H9 (cell line): Measurements from ENCODE around the gene CACNA2D3. TPM values are rescaled to one million over a fixed set of nuclear protein-coding genes. Genes with fewer than 3 reads are reported as not detected.

ENCODE experiments used
- DNase-seq: peaks from one replicate; pipeline ENCODE4 v3.0.0-alpha.2; 2017
- H2AFZ ChIP-seq: one replicate; pipeline ENCODE4 v1.6.1; 2013; ENCODE audit warnings: mild to moderate bottlenecking, low read length, control low read depth, moderate library complexity
- H2AK5ac ChIP-seq: 2 replicates; pipeline ENCODE4 v1.6.1; 2013; ENCODE audit warnings: low read length, control low read depth, mixed read lengths; ENCODE audit not compliant: insufficient read length
- H2BK120ac ChIP-seq: one replicate; pipeline ENCODE4 v1.6.1; 2013; ENCODE audit warnings: low read depth, mild to moderate bottlenecking, low read length, control low read depth, inconsistent platforms; ENCODE audit not compliant: poor library complexity, severe bottlenecking
- H2BK12ac ChIP-seq: 2 replicates; pipeline ENCODE4 v1.6.1; 2013; ENCODE audit warnings: low read length, control low read depth, mixed read lengths, low read depth; ENCODE audit not compliant: insufficient read length
- H2BK15ac ChIP-seq: 2 replicates; pipeline ENCODE4 v1.6.1; 2013; ENCODE audit warnings: low read depth, low read length, control low read depth
- H2BK20ac ChIP-seq: one replicate; pipeline ENCODE4 v1.6.1; 2013; ENCODE audit warnings: low read depth, mild to moderate bottlenecking, low read length, control low read depth, inconsistent platforms; ENCODE audit not compliant: poor library complexity, severe bottlenecking
- H2BK5ac ChIP-seq: 2 replicates; pipeline ENCODE4 v1.6.1; 2013; ENCODE audit warnings: low read length, control low read depth, mixed read lengths; ENCODE audit not compliant: insufficient read length
- H3K14ac ChIP-seq: 2 replicates; pipeline ENCODE4 v1.6.1; 2013; ENCODE audit warnings: low read length, control low read depth; ENCODE audit not compliant: insufficient read depth
- H3K18ac ChIP-seq: 2 replicates; pipeline ENCODE4 v1.6.1; 2013; ENCODE audit warnings: low read depth, mild to moderate bottlenecking, mixed read lengths, low read length, control low read depth; ENCODE audit not compliant: insufficient read length
- H3K23ac ChIP-seq: 2 replicates; pipeline ENCODE4 v1.6.1; 2013; ENCODE audit warnings: low read length, control low read depth, mixed read lengths, low read depth; ENCODE audit not compliant: insufficient read length
- H3K23me2 ChIP-seq: 2 replicates; pipeline ENCODE4 v1.6.1; 2013; ENCODE audit warnings: low read depth, mild to moderate bottlenecking, mixed read lengths, low read length, control low read depth; ENCODE audit not compliant: insufficient read length, poor library complexity, severe bottlenecking
- H3K27ac ChIP-seq: 2 replicates; pipeline ENCODE4 v1.5.1; 2013; ENCODE audit warnings: low read length, control low read depth, mixed read lengths, low read depth; ENCODE audit not compliant: insufficient read length
- H3K27me3 ChIP-seq: 2 replicates; pipeline ENCODE4 v1.6.1; 2013; ENCODE audit warnings: low read length, control low read depth, inconsistent platforms; ENCODE audit not compliant: insufficient read depth
- H3K4ac ChIP-seq: 2 replicates; pipeline ENCODE4 v1.6.1; 2013; ENCODE audit warnings: low read depth, mild to moderate bottlenecking, control low read depth, inconsistent platforms, low read length, moderate library complexity
- H3K4me1 ChIP-seq: 2 replicates; pipeline ENCODE4 v1.6.1; 2013; ENCODE audit warnings: low read length, control low read depth, inconsistent platforms; ENCODE audit not compliant: insufficient read depth
- H3K4me2 ChIP-seq: 2 replicates; pipeline ENCODE4 v1.6.1; 2013; ENCODE audit warnings: low read length, control low read depth, mixed read lengths; ENCODE audit not compliant: insufficient read length, insufficient read depth
- H3K56ac ChIP-seq: 2 replicates; pipeline ENCODE4 v1.6.1; 2013; ENCODE audit warnings: low read depth, mild to moderate bottlenecking, mixed read lengths, low read length, control low read depth; ENCODE audit not compliant: insufficient read length
- H3K79me1 ChIP-seq: 2 replicates; pipeline ENCODE4 v1.6.1; 2013; ENCODE audit warnings: low read depth, mild to moderate bottlenecking, moderate library complexity, low read length, control low read depth, inconsistent platforms; ENCODE audit not compliant: insufficient read depth, poor library complexity, severe bottlenecking
- H3K79me2 ChIP-seq: 2 replicates; pipeline ENCODE4 v1.6.1; 2013; ENCODE audit warnings: low read length, control low read depth, inconsistent platforms; ENCODE audit not compliant: insufficient read depth
- H3K9ac ChIP-seq: 2 replicates; pipeline ENCODE4 v1.6.1; 2013; ENCODE audit warnings: low read length, control low read depth, mixed read lengths; ENCODE audit not compliant: insufficient read length; ENCODE audit errors: extremely low read depth
- H3K9me3 ChIP-seq: one replicate; pipeline ENCODE4 v1.6.1; 2013; ENCODE audit warnings: low read depth, low read length, inconsistent platforms; ENCODE audit not compliant: control insufficient read depth
- H3T11ph ChIP-seq: one replicate; pipeline ENCODE4 v1.6.1; 2013; ENCODE audit warnings: mild to moderate bottlenecking, low read length, control low read depth, inconsistent platforms
- H4K20me1 ChIP-seq: one replicate; pipeline ENCODE4 v1.6.1; 2013; ENCODE audit not compliant: control insufficient read depth, insufficient read length, insufficient read depth
- H4K5ac ChIP-seq: 2 replicates; pipeline ENCODE4 v1.6.1; 2013; ENCODE audit warnings: low read depth, mild to moderate bottlenecking, mixed read lengths, low read length, control low read depth; ENCODE audit not compliant: insufficient read length
- H4K8ac ChIP-seq: replicated peaks from 2 replicates; pipeline ENCODE4 v1.6.1; 2013; ENCODE audit warnings: low read length, control low read depth, mixed read lengths, low read depth; ENCODE audit not compliant: insufficient read length
- H4K91ac ChIP-seq: 2 replicates; pipeline ENCODE4 v1.6.1; 2013; ENCODE audit warnings: low read depth, mild to moderate bottlenecking, moderate library complexity, mixed read lengths, low read length, control low read depth; ENCODE audit not compliant: insufficient read length
- H3K27ac Mint-ChIP-seq, 3 experiments: 2 replicates in 2 of 3; 3 replicates in 1 of 3; pipeline ENCODE4 v1.8.0; 2020 to 2021; ENCODE audit warnings: mixed read lengths in 3 of 3, mild to moderate bottlenecking in 1 of 3, moderate library complexity in 1 of 3
- H3K27me3 Mint-ChIP-seq: 2 replicates; pipeline ENCODE4 v1.8.0; 2021; ENCODE audit warnings: low read depth, mild to moderate bottlenecking, moderate library complexity, mixed read lengths
- H3K36me3 Mint-ChIP-seq, 3 experiments: 2 replicates in 2 of 3; 3 replicates in 1 of 3; pipeline ENCODE4 v1.8.0; 2020 to 2021; ENCODE audit warnings: low read depth in 3 of 3, mixed read lengths in 3 of 3; ENCODE audit not compliant: insufficient read depth in 1 of 3
- H3K4me1 Mint-ChIP-seq, 2 experiments: 2 replicates each; pipeline ENCODE4 v1.8.0; 2020; ENCODE audit warnings: mixed read lengths in 2 of 2
- H3K4me3 Mint-ChIP-seq, 2 experiments: 2 replicates in 1 of 2; 3 replicates in 1 of 2; pipeline ENCODE4 v1.8.0; 2020 to 2021; ENCODE audit warnings: mild to moderate bottlenecking in 2 of 2, mixed read lengths in 2 of 2, moderate library complexity in 1 of 2
- H3K9me3 Mint-ChIP-seq, 2 experiments: 2 replicates in 1 of 2; 3 replicates in 1 of 2; pipeline ENCODE4 v1.8.0; 2020; ENCODE audit warnings: mild to moderate bottlenecking in 2 of 2, mixed read lengths in 2 of 2, moderate library complexity in 1 of 2
- CTCF ChIP-seq: fragments of 200-600 bp; sonication (generic); conservative IDR thresholded peaks from 3 replicates; pipeline ENCODE4 v1.8.0; 2021; ENCODE audit warnings: antibody characterized with exemption, mild to moderate bottlenecking
- WGBS: extraction: QIAGEN DNeasy Blood & Tissue Kit; methylation state at CpG from one replicate; pipeline ENCODE4 v1.1.7; 2013; ENCODE audit warnings: missing lambda C conversion rate, low lambda C conversion rate, mixed read lengths; ENCODE audit not compliant: insufficient read length; ENCODE audit errors: extremely low coverage; 5-methylcytosine and 5-hydroxymethylcytosine counted together
- total RNA-seq: library from RNA; stranded (reverse); gene quantifications from 2 replicates; pipeline ENCODE4 v1.2.1, GENCODE V29; 2021

CACNA2D3 gene
- total RNA-seq, 1 experiment from 2014 or later = 3.2 TPM

- Histone ChIP-seq H2BK12ac (no peak overlapping the region), H2AFZ (no peak overlapping the region), H3K4ac (no peak overlapping the region), H2BK15ac (no peak overlapping the region), H3K4me1 (no peaks in the 10 kb centered on the region; the same call in 1 of the 2 replicates), H3K79me2 (no peaks in the 10 kb centered on the region), H4K5ac (no peak overlapping the region), H3K14ac (no peak overlapping the region), H2BK5ac (no peak overlapping the region), H3K9ac (no peak overlapping the region), H2BK20ac (no peak overlapping the region), H3K9me3 (no peaks in the 10 kb centered on the region), H3K27me3 (no peaks in the 10 kb centered on the region), H3K23ac (no peak overlapping the region), H4K91ac (no peak overlapping the region), H4K8ac (no peak overlapping the region), H3T11ph (no peak overlapping the region), H3K27ac (no peak overlapping the region), H3K23me2 (no peaks in the 10 kb centered on the region), H3K56ac (no peak overlapping the region), H2BK120ac (no peak overlapping the region), H3K18ac (no peak overlapping the region), H4K20me1 (no peaks in the 10 kb centered on the region), H2AK5ac (no peak overlapping the region), H3K4me2 (no peak overlapping the region), H3K79me1 (no peaks in the 10 kb centered on the region)
- no peak overlapping the region for H3K4me3 Mint-ChIP-seq
- TF ChIP-seq CTCF = no peak
- peaks cover 32 to 33% of the 10 kb centered on the region in 2 experiments for H3K4me1 Mint-ChIP-seq
- WGBS = no CpG with 5 or more reads among the region's 4 CpGs
- no peak overlapping the region; a peak in 1 of 7 replicates for H3K27ac Mint-ChIP-seq
- no peaks in the 10 kb centered on the region for H3K36me3 Mint-ChIP-seq
- no peak for DNase-seq
- H3K9me3 Mint-ChIP-seq = no peaks in the 10 kb centered on the region
- H3K27me3 Mint-ChIP-seq = no peaks in the 10 kb centered on the region
Measured at GRCh38 chr3:54985856-54986255, 863.5 kb downstream of the CACNA2D3 start.
